Stimulated activated CD8-positive, alpha-beta memory T cell treated with anti-CD3 and anti-CD28 coated beads, Interleukin-15, amount 100 ng/mL, for 48 hours (primary cell): ENCODE results near the gene KCNJ16.

Source experiments
- DNase-seq, 2 donors: peaks; one replicate each; pipeline ENCODE4 v3.0.0-alpha.2; 2020; ENCODE audit warnings: low read depth in 2 of 2

Gene KCNJ16

GRCh38 chr17:70128727-70129238 is 53.8 kb downstream of the KCNJ16 start:
- no peak for DNase-seq

DNA sequence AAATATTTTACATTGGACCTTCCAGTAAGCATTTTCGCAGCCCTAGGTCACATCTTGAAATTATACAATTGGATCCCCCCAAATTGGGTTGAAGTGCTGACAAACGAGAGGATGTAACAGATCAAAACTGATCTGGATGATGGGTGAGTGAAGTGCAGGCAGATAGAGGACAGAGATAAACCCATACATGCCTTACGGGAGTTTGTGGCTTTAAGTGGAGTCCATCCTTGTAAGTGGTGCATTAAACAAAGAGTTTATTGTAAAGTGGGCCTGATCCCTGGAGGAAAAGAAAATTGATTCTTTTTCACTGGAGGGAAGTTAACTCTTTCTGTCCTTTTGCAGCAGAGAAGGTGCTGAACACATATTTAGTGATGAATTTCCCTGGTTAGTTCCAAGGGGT is 55.3 kb downstream of the KCNJ16 start:
- no peak for DNase-seq

DNA sequence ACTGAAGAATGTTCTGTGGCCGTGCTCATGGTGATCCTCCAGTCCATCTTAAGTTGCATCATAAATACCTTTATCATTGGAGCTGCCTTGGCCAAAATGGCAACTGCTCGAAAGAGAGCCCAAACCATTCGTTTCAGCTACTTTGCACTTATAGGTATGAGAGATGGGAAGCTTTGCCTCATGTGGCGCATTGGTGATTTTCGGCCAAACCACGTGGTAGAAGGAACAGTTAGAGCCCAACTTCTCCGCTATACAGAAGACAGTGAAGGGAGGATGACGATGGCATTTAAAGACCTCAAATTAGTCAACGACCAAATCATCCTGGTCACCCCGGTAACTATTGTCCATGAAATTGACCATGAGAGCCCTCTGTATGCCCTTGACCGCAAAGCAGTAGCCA is 57.5 kb downstream of the KCNJ16 start:
- no peak for DNase-seq

DNA sequence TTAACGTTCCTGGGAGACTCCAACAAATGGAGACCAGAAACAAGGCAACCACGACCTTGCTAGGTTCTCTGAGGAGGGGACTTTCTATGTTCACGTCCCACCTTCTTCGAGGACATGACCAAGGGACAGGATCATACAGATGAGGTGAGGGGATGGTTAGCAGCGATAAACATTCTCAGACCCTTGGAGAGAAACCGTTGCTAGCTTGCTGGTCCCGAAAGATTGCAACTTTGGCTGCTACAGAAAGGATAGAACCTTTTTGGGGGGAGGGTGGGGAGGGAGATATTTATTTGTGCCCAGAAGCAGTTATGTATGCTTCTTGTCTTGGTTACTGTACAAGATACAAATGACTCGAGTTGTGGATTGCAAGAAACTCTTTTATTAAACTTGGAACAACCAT is 59.0 kb downstream of the KCNJ16 start:
- DNase-seq: no peak

GRCh38 chr17:70134777-70135176 is 59.8 kb downstream of the KCNJ16 start:
- DNase-seq: no peak

DNA sequence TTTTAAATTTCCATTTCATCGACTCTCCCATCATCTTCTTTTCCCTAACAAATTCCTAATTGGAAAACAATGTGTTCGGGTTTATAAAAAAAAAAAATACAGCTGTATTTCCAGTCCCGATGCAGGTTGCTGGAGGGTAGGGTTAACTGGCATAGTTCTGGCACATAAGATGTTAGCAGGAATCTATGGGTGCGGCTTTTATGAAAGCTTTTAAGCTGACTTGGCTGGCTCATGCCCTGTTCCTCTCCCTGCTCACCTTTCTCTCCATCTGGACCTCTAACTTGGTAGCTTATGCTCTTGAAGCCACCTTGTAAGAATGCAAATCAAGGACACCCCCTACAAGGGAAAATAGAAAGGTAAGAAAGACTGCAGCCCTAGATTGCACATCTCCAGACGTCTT is 61.1 kb downstream of the KCNJ16 start:
- no peak for DNase-seq

GRCh38 chr17:70137451-70138230 is 62.6 kb downstream of the KCNJ16 start:
- peak in 1 of 2 donors; percentile 16 for DNase-seq

DNA sequence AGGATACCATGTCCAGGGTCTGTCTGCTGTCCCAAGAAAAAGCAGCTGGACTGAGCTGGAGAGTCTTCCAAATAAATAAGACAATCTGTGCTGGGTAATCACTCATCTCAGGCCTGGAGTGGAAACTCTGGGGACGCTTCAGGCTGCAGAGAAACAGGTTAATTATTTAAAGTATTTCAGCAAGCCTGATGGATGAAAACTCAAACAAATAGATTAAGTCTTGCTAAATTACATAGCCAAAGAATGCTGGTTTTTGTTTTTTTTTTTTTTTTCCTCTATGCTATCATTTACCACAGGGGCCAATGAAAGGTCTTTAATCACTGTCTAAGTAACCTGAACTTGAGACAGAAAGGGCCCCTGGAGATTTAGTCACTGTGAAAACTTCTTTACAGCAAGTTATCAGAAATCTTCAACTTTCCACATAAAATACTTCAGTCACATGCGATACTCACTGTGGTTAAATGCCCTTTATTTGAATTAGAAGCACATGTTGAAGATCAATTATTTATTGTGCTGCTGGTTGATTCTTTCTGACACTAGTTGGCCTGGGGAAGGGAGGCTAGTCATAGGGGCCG is 63.4 kb downstream of the KCNJ16 start:
- no peak for DNase-seq

DNA sequence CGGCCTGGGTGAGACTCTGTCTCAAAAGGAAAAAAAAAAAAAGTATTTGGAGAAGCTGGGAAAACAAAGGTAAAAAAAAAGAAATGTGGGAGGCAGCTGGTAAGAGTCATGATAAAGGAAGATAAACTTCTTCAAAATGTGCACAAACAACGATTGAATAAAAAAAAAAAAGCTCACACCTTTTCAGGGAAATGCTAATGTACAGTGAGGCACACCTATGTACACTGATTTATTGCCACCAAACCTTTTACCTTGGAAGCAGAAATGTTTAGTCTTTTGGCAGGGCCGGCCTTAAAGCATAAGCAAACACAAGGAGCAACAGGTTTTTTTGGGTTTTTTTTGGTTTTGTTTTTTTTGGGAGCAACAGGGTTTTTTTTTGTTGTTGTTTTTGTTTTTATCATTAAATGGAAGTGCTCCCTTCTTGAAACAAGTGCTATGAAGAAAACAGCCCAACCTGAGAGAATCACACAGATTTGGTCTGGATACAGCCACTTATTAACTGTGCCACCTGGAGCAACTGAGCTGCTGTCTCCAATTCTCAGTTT is 64.5 kb downstream of the KCNJ16 start:
- no peak for DNase-seq

DNA sequence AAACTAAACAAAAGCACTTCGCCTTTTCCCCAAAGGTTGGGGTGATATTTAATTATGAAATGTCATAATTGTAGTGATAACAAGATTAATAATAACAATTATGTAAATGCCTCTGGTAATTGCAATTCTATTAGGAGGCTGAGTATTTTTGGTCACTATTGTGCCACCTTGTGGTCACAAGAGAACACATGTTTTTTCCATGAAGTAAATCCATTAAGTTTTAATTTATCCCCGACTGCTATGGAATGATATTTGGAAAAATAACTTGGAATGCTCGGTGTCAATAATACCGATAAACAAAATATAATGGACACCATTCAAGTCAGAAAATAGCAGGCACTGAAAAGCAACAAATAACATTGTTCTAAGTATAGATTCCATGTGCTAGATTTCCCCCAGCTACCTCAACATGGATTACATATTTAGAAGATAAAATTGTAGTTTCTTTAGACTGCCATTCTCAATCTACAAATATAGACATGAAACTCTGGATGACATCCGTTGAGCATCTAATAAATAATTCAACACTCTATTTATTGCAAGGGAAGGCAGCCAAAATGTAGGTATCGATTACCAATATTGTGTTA is 69.3 kb downstream of the KCNJ16 start:
- DNase-seq: no peak

- no peak for DNase-seq
Observed at GRCh38 chr17:70153210-70153609, 78.2 kb downstream of the KCNJ16 start.

GRCh38 chr17:70157151-70157550 is 82.1 kb downstream of the KCNJ16 start:
- no peak for DNase-seq

DNA sequence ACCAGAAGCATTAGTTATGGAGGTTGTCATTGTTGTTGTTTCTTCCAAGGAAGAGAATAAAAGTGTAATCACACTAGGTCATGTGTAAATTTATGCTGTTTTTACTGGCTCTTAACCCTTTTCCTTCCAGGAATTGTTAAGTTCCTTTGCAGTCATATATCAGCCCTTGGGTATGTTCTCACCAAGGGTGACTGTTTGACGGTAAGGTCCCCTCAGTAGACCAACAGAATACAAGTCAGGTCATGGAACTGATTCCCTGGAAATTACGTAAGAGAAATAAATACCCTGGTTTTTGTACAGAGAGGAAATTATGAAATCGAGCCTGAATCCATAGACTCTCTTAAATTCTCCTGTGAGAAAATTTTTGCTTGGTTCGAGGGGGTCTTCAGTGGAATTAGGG is 83.2 kb downstream of the KCNJ16 start:
- DNase-seq: no peak

- DNase-seq: no peak
Observed at GRCh38 chr17:70158591-70158990, 83.6 kb downstream of the KCNJ16 start.

DNA sequence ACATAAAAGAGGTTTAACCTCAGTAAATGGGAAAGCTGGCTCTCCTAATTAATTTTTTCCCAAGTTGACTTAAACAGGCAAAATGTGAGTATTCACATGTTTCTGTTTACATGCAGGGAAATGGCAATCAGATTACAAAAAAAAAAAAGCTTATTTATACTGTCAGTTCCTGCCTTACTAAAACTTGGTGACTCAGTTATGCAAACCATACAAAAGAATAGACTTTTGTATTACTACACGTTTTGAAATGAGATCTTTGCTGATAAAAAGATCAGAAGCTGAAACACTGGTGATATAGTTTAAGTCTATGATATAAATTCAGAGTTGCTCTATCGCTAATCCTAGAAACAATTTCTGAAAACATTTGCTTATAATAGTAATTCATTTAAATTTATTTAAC is 85.0 kb downstream of the KCNJ16 start:
- DNase-seq: no peak

GRCh38 chr17:70161519-70161918 is 86.5 kb downstream of the KCNJ16 start:
- DNase-seq: no peak

- DNase-seq: no peak
Observed at GRCh38 chr17:70165383-70165782, 90.4 kb downstream of the KCNJ16 start.

- no peak for DNase-seq
Observed at GRCh38 chr17:70166615-70167014, 91.6 kb downstream of the KCNJ16 start.

DNA sequence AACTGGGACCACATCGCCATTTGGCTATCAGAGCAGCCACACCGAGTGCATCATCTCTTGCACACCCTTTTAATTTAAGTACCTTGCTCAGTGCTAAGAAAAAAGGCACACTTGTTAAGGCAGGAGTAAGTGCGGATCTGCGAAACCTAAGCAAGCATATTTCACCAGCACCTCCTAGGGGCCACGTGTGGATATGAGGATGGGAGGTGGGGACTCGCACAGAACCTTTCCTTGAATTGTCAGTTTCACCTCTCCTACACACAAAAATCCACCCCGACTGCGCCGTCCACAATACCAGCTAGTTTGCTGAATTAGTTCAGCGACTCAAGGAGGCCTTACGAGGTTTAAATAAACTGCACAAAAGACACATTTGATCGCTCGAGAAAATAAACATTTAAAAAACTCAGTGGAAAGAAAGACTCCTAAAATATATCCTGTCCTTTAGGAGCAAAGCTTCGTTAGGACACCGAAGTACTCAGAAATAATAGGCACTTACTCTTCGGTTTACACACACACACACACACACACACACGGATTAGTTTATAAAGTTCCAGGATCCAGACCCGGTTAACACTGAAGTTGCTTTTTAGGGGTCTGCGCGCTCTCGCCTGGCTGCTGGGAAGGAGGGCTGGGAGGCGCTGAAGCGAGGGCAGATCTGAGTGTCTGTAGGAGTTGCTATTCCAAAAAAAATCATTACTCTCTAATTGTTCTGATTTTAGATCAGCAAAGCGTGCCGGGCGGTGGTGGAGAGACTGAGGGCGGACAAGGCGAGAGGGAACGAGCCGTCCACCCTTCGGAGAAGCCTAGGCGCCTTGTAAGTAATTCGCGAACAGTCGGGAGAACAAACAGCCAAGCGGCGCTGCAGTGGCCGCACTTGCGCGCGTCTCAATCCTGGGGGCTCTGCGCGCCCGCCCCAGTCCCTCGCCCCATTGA is 93.3 kb downstream of the KCNJ16 start:
- no peak for DNase-seq

- DNase-seq: peak; percentile 48 to 53
Observed at GRCh38 chr17:70168977-70169708, 94.1 kb downstream of the KCNJ16 start, which contains the start of gene KCNJ2. Gene KCNJ2, plus strand, starts transcription at chr17:70169532. Its CDS starts 5,508 bp downstream, at chr17:70175040.
